Neural progenitor cell (in vitro differentiated cells): ENCODE results near the gene MANBA. TPM values are rescaled to one million over a fixed set of nuclear protein-coding genes. Genes with fewer than 3 reads are reported as not detected.

ENCODE experiments used
- DNase-seq: peaks from one replicate; pipeline ENCODE4 v3.0.0-alpha.2; 2016; ENCODE audit warnings: low spot score
- H2AFZ ChIP-seq: fragments of 200-600 bp; sonication (generic); replicated peaks from 2 replicates; pipeline ENCODE4 v1.6.1; 2016; ENCODE audit warnings: antibody characterized with exemption
- H3F3A ChIP-seq: fragments of 200-600 bp; sonication (generic); 2 replicates; pipeline ENCODE4 v1.6.1; 2016; ENCODE audit warnings: antibody characterized with exemption, low read depth
- H3K27ac ChIP-seq: fragments of 200-600 bp; sonication (generic); 2 replicates; pipeline ENCODE4 v1.5.1; 2016; ENCODE audit warnings: mild to moderate bottlenecking
- H3K27me3 ChIP-seq: fragments of 200-600 bp; sonication (generic); 2 replicates; pipeline ENCODE4 v1.6.1; 2016; ENCODE audit warnings: mild to moderate bottlenecking, moderate library complexity
- H3K36me3 ChIP-seq: fragments of 200-600 bp; sonication (generic); 2 replicates; pipeline ENCODE4 v1.5.1; 2016
- H3K4me1 ChIP-seq: fragments of 200-600 bp; sonication (generic); 2 replicates; pipeline ENCODE4 v1.6.1; 2016; ENCODE audit warnings: mixed run types
- H3K4me2 ChIP-seq: fragments of 200-600 bp; sonication (generic); 2 replicates; pipeline ENCODE4 v1.6.1; 2016
- H3K4me3 ChIP-seq: fragments of 200-600 bp; sonication (generic); 2 replicates; pipeline ENCODE4 v1.5.1; 2016
- H3K79me2 ChIP-seq: fragments of 200-600 bp; sonication (generic); 2 replicates; pipeline ENCODE4 v1.6.1; 2016; ENCODE audit warnings: low read depth
- H3K9ac ChIP-seq: fragments of 200-600 bp; sonication (generic); 2 replicates; pipeline ENCODE4 v1.6.1; 2016
- H3K9me3 ChIP-seq: fragments of 200-600 bp; sonication (generic); 2 replicates; pipeline ENCODE4 v1.5.1; 2016; ENCODE audit warnings: low read depth
- H4K20me1 ChIP-seq: fragments of 200-600 bp; sonication (generic); 2 replicates; pipeline ENCODE4 v1.6.1; 2016; ENCODE audit warnings: low read depth
- H3K27ac Mint-ChIP-seq: 3 replicates; pipeline ENCODE4 v1.8.0; 2021; ENCODE audit warnings: mixed read lengths
- H3K27me3 Mint-ChIP-seq: 2 replicates; pipeline ENCODE4 v1.8.0; 2022; ENCODE audit warnings: low read depth, mild to moderate bottlenecking, inconsistent platforms, moderate library complexity, mixed read lengths; ENCODE audit not compliant: insufficient read depth
- H3K36me3 Mint-ChIP-seq: 3 replicates; pipeline ENCODE4 v1.8.0; 2021; ENCODE audit warnings: mixed read lengths
- H3K4me1 Mint-ChIP-seq: 3 replicates; pipeline ENCODE4 v1.8.0; 2021; ENCODE audit warnings: mixed read lengths
- H3K4me3 Mint-ChIP-seq: 3 replicates; pipeline ENCODE4 v1.8.0; 2021; ENCODE audit warnings: mild to moderate bottlenecking, moderate library complexity, mixed read lengths
- H3K9me3 Mint-ChIP-seq: 3 replicates; pipeline ENCODE4 v1.8.0; 2020; ENCODE audit warnings: mixed read lengths
- CTCF ChIP-seq: fragments of 200-600 bp; sonication (generic); IDR thresholded peaks from 2 replicates; pipeline ENCODE4 v1.5.1; 2017; ENCODE audit warnings: antibody characterized with exemption, mild to moderate bottlenecking
- EZH2 ChIP-seq: fragments of 200-600 bp; sonication (generic); IDR thresholded peaks from 2 replicates; pipeline ENCODE4 v1.6.1; 2017; ENCODE audit warnings: antibody characterized with exemption, mild to moderate bottlenecking, moderate library complexity
- EZH2phosphoT487 ChIP-seq: fragments of 200-600 bp; sonication (generic); IDR thresholded peaks from 2 replicates; pipeline ENCODE4 v1.6.1; 2017; ENCODE audit warnings: antibody characterized with exemption
- total RNA-seq: library from RNA; depleted of rRNA; stranded (reverse); fragments of >200 nt; gene quantifications from 2 replicates; pipeline ENCODE4 v1.2.3, GENCODE V29; 2015; ENCODE audit warnings: low replicate concordance

The MANBA gene
- total RNA-seq, 1 donor from 2014 or later: 53.4 TPM

GRCh38 chr4:102667001-102667400 is 93.8 kb downstream of the MANBA start:
- peaks cover 13% of the 10 kb centered on the region for H3K36me3 Mint-ChIP-seq
- DNase-seq: no peak
- no peaks in the 10 kb centered on the region for H3K79me2 ChIP-seq
- H3K9me3 Mint-ChIP-seq: no peaks in the 10 kb centered on the region
- H3K27ac Mint-ChIP-seq: no peak overlapping the region
- H4K20me1 ChIP-seq: no peaks in the 10 kb centered on the region
- H3F3A ChIP-seq: no peaks in the 10 kb centered on the region
- H3K27me3 Mint-ChIP-seq: no peaks in the 10 kb centered on the region
- H3K4me2 ChIP-seq: no peak overlapping the region
- no peaks in the 10 kb centered on the region for H3K9me3 ChIP-seq
- H3K27ac ChIP-seq: no peak overlapping the region
- no peaks in the 10 kb centered on the region for H3K27me3 ChIP-seq
- H3K4me1 Mint-ChIP-seq: no peaks in the 10 kb centered on the region
- no peak overlapping the region for H3K9ac ChIP-seq
- H3K4me1 ChIP-seq: no peaks in the 10 kb centered on the region
- no peak overlapping the region for H3K4me3 Mint-ChIP-seq
- H3K4me3 ChIP-seq: no peak overlapping the region
- no peak overlapping the region for H2AFZ ChIP-seq
- TF ChIP-seq EZH2phosphoT487: no peak
- H3K36me3 ChIP-seq: no peaks in the 10 kb centered on the region

- H3K9ac ChIP-seq: no peak overlapping the region
- H3K4me1 Mint-ChIP-seq: no peaks in the 10 kb centered on the region
- H3K27ac Mint-ChIP-seq: peak overlapping the region; percentile 5
Observed at GRCh38 chr4:102665527-102665926, 95.2 kb downstream of the MANBA start.

GRCh38 chr4:102663073-102663472 is 97.7 kb downstream of the MANBA start:
- no peak overlapping the region for H3K4me3 Mint-ChIP-seq
- Histone ChIP-seq H3K36me3 (no peaks in the 10 kb centered on the region), H3K4me2 (no peak overlapping the region), H3K27ac (no peak overlapping the region), H4K20me1 (no peaks in the 10 kb centered on the region), H3K4me1 (no peaks in the 10 kb centered on the region), H3K27me3 (no peaks in the 10 kb centered on the region), H3K4me3 (no peak overlapping the region), H3F3A (no peaks in the 10 kb centered on the region), H3K9ac (no peak overlapping the region), H3K79me2 (no peaks in the 10 kb centered on the region), H3K9me3 (no peaks in the 10 kb centered on the region), H2AFZ (no peak overlapping the region)
- TF ChIP-seq CTCF (no peak), EZH2phosphoT487 (no peak), EZH2 (no peak)
- H3K27ac Mint-ChIP-seq: no peak overlapping the region
- H3K36me3 Mint-ChIP-seq: peaks cover 9% of the 10 kb centered on the region
- no peak for DNase-seq
- no peaks in the 10 kb centered on the region for H3K4me1 Mint-ChIP-seq
- no peaks in the 10 kb centered on the region for H3K27me3 Mint-ChIP-seq
- no peaks in the 10 kb centered on the region for H3K9me3 Mint-ChIP-seq

More at GRCh38 chr4:102665527-102665926, 95.2 kb downstream of the MANBA start:
- no peak overlapping the region for H3K4me3 ChIP-seq
- H3K4me2 ChIP-seq: no peak overlapping the region
- no peaks in the 10 kb centered on the region for H3F3A ChIP-seq
- H3K36me3 ChIP-seq: no peaks in the 10 kb centered on the region
- H3K4me1 ChIP-seq: no peaks in the 10 kb centered on the region
- Mint-ChIP-seq H3K36me3 (peaks cover 9% of the 10 kb centered on the region), H3K9me3 (no peaks in the 10 kb centered on the region), H3K27me3 (no peaks in the 10 kb centered on the region), H3K4me3 (no peak overlapping the region)
- H3K27me3 ChIP-seq: no peaks in the 10 kb centered on the region
- no peaks in the 10 kb centered on the region for H4K20me1 ChIP-seq
- no peaks in the 10 kb centered on the region for H3K9me3 ChIP-seq
- H3K79me2 ChIP-seq: no peaks in the 10 kb centered on the region
- H3K27ac ChIP-seq: no peak overlapping the region
- DNase-seq: no peak
- TF ChIP-seq CTCF (no peak), EZH2 (no peak), EZH2phosphoT487 (no peak)
- no peak overlapping the region for H2AFZ ChIP-seq

GRCh38 chr4:102657206-102657605 is 103.6 kb downstream of the MANBA start:
- no peak overlapping the region for H2AFZ ChIP-seq
- H3K9ac ChIP-seq: no peak overlapping the region
- Mint-ChIP-seq H3K9me3 (no peaks in the 10 kb centered on the region), H3K4me1 (no peaks in the 10 kb centered on the region), H3K27ac (no peak overlapping the region), H3K36me3 (peaks cover 2% of the 10 kb centered on the region), H3K27me3 (no peaks in the 10 kb centered on the region), H3K4me3 (no peak overlapping the region)
- no peak overlapping the region for H3K4me3 ChIP-seq
- no peak overlapping the region for H3K27ac ChIP-seq
- H3K4me1 ChIP-seq: no peaks in the 10 kb centered on the region
- H3K36me3 ChIP-seq: peaks cover 3% of the 10 kb centered on the region
- H3K9me3 ChIP-seq: no peaks in the 10 kb centered on the region
- no peaks in the 10 kb centered on the region for H3F3A ChIP-seq
- no peaks in the 10 kb centered on the region for H3K79me2 ChIP-seq
- H3K4me2 ChIP-seq: no peak overlapping the region
- H4K20me1 ChIP-seq: no peaks in the 10 kb centered on the region
- no peak for DNase-seq
- no peaks in the 10 kb centered on the region for H3K27me3 ChIP-seq
- TF ChIP-seq EZH2phosphoT487 (no peak), CTCF (no peak), EZH2 (no peak)
